Stomach (tissue), 19 donors: Measurements from ENCODE around the gene HDGF. TPM values are rescaled to one million over a fixed set of nuclear protein-coding genes. Genes with fewer than 3 reads are reported as not detected.

Experiments used
- DNase-seq, 2 donors: peaks; one replicate each; pipeline versions ENCODE4 v3.0.0 to v3.0.0-alpha.2; 2013 to 2019
- H3K27ac ChIP-seq, 5 donors: fragments of 200-600 bp in 4 of 5; sonication (generic) in 4 of 5; one replicate each; pipeline ENCODE4 v1.5.1; 2013 to 2019; ENCODE audit warnings: mild to moderate bottlenecking in 1 of 5, moderate library complexity in 1 of 5
- H3K27me3 ChIP-seq, 3 donors: fragments of 200-600 bp; sonication (generic); one replicate each; pipeline ENCODE4 v1.5.1; 2017 to 2019; ENCODE audit warnings: mixed run types in 1 of 3
- H3K36me3 ChIP-seq, 4 donors: fragments of 200-600 bp; sonication (generic); 1 replicate in 3 of 4; 2 replicates in 1 of 4; pipeline ENCODE4 v1.5.1; 2016 to 2019
- H3K4me1 ChIP-seq, 4 donors: fragments of 200-600 bp; sonication (generic); one replicate each; pipeline ENCODE4 v1.5.1; 2016 to 2019
- H3K4me3 ChIP-seq, 4 donors: fragments of 200-600 bp; sonication (generic) in 3 of 4; one replicate each; pipeline ENCODE4 v1.5.1; 2016 to 2019; ENCODE audit warnings: mild to moderate bottlenecking in 1 of 4
- H3K9me3 ChIP-seq, 4 donors: fragments of 200-600 bp; sonication (generic); one replicate each; pipeline ENCODE4 v1.5.1; 2016 to 2019
- EP300 ChIP-seq: sonication (generic); formaldehyde crosslinking; IDR thresholded peaks from one replicate; pipeline ENCODE4 v1.6.1; 2017; ENCODE audit warnings: antibody characterized with exemption
- POLR2A ChIP-seq, 4 donors: fragments of 450-650 bp; IDR thresholded peaks; one replicate each; pipeline ENCODE4 v1.6.1; 2016; ENCODE audit warnings: antibody characterized with exemption in 4 of 4, control low read depth in 2 of 4, mild to moderate bottlenecking in 1 of 4, moderate library complexity in 1 of 4
- POLR2AphosphoS5 ChIP-seq, 3 donors: sonication (generic); formaldehyde crosslinking; IDR thresholded peaks; one replicate each; pipeline ENCODE4 v1.6.1; 2016; ENCODE audit warnings: antibody characterized with exemption in 3 of 3
- WGBS, 5 donors: extraction: QIAGEN DNeasy Blood & Tissue Kit in 3 of 5; methylation state at CpG; one replicate each; pipeline versions ENCODE4 v1.1.5 to v1.1.7; 2013 to 2018; 5-methylcytosine and 5-hydroxymethylcytosine counted together
- intact Hi-C: fragments of 100-400 bp; cut with DNase I; formaldehyde crosslinking; loops from one replicate; pipeline ENCODE4 v1.15.1; 2023; ENCODE audit warnings: low total_unique reads
- long read RNA-seq, 10 donors: transcript quantifications; one replicate each; lab custom pipeline, GENCODE V29; 2026
- polyA plus RNA-seq, 3 donors: library from polyadenylated mRNA; stranded (reverse); fragments of 200-250 nt; gene quantifications; one replicate each; pipeline ENCODE4 v1.2.3, GENCODE V29; 2013
- total RNA-seq, 5 donors: library from RNA; depleted of rRNA; stranded (reverse); fragments of >200 nt; gene quantifications; one replicate each; pipeline versions ENCODE4 v1.1.0 to v1.2.3, GENCODE V29; 2014 to 2016
- TF ChIP-seq, protein P1 (sequence below), 7 experiments: fragments of 450-650 bp in 4 of 7; fragments of 200-600 bp in 3 of 7; sonication (generic) in 3 of 7; IDR thresholded peaks; one replicate each; pipeline ENCODE4 v1.5.1; 2016 to 2019; ENCODE audit warnings: antibody characterized with exemption in 7 of 7, control low read depth in 2 of 7, mild to moderate bottlenecking in 1 of 7
- donor health status: healthy with polysubstance abuse.
- donor health status: Bipolar disorder and iron deficiency.
- donor health status: healthy.

The HDGF gene
- 100 to 1,000 TPM in 4 of 5 donors, 10 to 100 TPM in 1; 81.7 to 214 (median 163) TPM for total RNA-seq
- polyA plus RNA-seq = 100 to 1,000 TPM; 114 to 165 (median 144) TPM
- long read RNA-seq, donor 1, transcript HDGF-201 (6 exons, 2,380 nt) = major isoform, 8 of 9 reads
- long read RNA-seq, donor 1, partial matches to known transcripts = 0 of 9 reads
- long read RNA-seq, donor 1, other reads (novel, unspliced or antisense) = 0 of 9 reads
- long read RNA-seq, donor 2, transcript HDGF-201 (6 exons, 2,380 nt) = major isoform, 27 of 36 reads
- long read RNA-seq, donor 2, partial matches to known transcripts = 8 of 36 reads
- long read RNA-seq, donor 2, other reads (novel, unspliced or antisense) = 0 of 36 reads
- long read RNA-seq, donor 3, transcript HDGF-201 (6 exons, 2,380 nt) = major isoform, 5 of 7 reads
- long read RNA-seq, donor 3, partial matches to known transcripts = 0 of 7 reads
- long read RNA-seq, donor 3, other reads (novel, unspliced or antisense) = 0 of 7 reads
- long read RNA-seq, donor 4, partial matches to known transcripts = 0 of 1 reads
- long read RNA-seq, donor 4, other reads (novel, unspliced or antisense) = 0 of 1 reads
- long read RNA-seq, donor 5, transcript HDGF-201 (6 exons, 2,380 nt) = major isoform, 9 of 30 reads
- long read RNA-seq, donor 5, partial matches to known transcripts = 19 of 30 reads
- long read RNA-seq, donor 5, other reads (novel, unspliced or antisense) = 0 of 30 reads
- long read RNA-seq, donor 6 = 0 reads
- long read RNA-seq, donor 7, transcript HDGF-201 (6 exons, 2,380 nt) = major isoform, 17 of 76 reads
- long read RNA-seq, donor 7, partial matches to known transcripts = 45 of 76 reads
- long read RNA-seq, donor 7, other reads (novel, unspliced or antisense) = 12 of 76 reads
- long read RNA-seq, donor 8, transcript HDGF-201 (6 exons, 2,380 nt) = major isoform, 12 of 42 reads
- long read RNA-seq, donor 8, partial matches to known transcripts = 30 of 42 reads
- long read RNA-seq, donor 8, other reads (novel, unspliced or antisense) = 0 of 42 reads
- long read RNA-seq, donor 9, partial matches to known transcripts = 0 of 3 reads
- long read RNA-seq, donor 9, other reads (novel, unspliced or antisense) = 0 of 3 reads
- long read RNA-seq, donor 10, transcript HDGF-201 (6 exons, 2,380 nt) = major isoform, 9 of 9 reads
- long read RNA-seq, donor 10, partial matches to known transcripts = 0 of 9 reads
- long read RNA-seq, donor 10, other reads (novel, unspliced or antisense) = 0 of 9 reads

DNA sequence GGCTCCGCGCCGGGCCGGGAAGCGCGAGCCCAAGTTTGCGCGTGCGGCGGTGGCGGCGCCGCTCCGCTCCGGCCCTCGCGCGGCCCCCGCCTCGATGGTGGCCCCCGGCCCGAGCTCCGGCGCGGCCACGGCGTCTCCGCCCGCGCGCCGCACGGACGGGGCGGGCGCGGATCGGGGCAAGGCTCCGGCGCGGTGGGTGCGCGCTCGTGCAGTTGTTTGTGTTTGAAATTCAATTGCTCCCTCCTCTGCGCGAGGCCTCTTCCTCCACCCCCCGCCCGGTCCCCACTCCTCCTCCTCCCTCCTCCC is at the start of gene HDGF:
Gene HDGF (minus strand): TSS at position 225 of the 306 bp plus-strand sequence. CDS start 246 bp downstream, outside the sequence.
- no peaks in the 10 kb centered on the region for H3K36me3 ChIP-seq
- intact Hi-C loops = no loop called here
- peak within 1 kb of the TSS; percentile 79 to 99 (median 88) for H3K4me3 ChIP-seq
- H3K27ac ChIP-seq = peak within 1 kb of the TSS; percentile 91 to 98 (median 98)
- TF ChIP-seq, protein P1, sequence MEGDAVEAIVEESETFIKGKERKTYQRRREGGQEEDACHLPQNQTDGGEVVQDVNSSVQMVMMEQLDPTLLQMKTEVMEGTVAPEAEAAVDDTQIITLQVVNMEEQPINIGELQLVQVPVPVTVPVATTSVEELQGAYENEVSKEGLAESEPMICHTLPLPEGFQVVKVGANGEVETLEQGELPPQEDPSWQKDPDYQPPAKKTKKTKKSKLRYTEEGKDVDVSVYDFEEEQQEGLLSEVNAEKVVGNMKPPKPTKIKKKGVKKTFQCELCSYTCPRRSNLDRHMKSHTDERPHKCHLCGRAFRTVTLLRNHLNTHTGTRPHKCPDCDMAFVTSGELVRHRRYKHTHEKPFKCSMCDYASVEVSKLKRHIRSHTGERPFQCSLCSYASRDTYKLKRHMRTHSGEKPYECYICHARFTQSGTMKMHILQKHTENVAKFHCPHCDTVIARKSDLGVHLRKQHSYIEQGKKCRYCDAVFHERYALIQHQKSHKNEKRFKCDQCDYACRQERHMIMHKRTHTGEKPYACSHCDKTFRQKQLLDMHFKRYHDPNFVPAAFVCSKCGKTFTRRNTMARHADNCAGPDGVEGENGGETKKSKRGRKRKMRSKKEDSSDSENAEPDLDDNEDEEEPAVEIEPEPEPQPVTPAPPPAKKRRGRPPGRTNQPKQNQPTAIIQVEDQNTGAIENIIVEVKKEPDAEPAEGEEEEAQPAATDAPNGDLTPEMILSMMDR (IDR thresholded peaks at IDR 0.05) = no peak
- no peak for TF ChIP-seq POLR2A (IDR thresholded peaks at IDR 0.05)
- TF ChIP-seq EP300 = no peak
- no peak for TF ChIP-seq POLR2AphosphoS5 (IDR thresholded peaks at IDR 0.05)
- no peaks in the 10 kb centered on the region for H3K27me3 ChIP-seq
- H3K4me1 ChIP-seq = peaks cover 44 to 59% (median 54%) of the 10 kb centered on the region in 4 donors
- H3K9me3 ChIP-seq = no peaks in the 10 kb centered on the region
- no peak for DNase-seq
- WGBS, 5 donors = 0% methylated on average over 11 to 48 of the region's 48 CpGs; no CpG with 5 or more reads in 1 of the 5 donors

DNA sequence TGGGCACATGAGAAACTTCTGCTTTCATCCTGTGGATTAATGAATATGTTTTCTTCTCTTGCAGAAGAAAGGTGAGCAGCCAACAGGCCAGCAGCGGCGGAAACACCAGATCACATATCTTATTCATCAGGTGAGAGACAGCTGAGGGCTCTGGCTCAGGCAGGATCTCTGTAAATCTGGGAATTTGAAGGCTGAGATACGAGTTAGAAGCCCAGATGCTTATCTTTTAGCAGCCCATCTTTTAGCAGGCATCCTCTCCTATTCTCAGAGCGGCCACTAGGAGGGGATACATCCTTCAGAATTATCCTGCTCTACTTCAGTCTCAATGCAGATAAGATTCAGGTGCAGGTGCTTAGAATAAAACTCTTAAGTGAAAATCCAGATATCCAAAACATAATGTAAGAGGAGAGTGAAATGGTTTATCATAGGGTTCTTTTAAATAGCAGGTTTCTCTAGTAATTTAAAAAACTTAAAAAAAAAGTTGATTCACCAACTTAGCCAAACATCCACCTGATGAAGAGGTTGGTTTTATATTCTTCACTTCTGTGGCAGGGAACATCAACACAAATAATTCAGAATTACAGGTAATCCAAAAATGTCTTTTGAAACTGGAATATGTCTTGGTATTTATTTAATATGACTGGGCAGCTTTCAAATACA is 45.9 kb upstream of the HDGF start:
- TF ChIP-seq, protein P1 (IDR thresholded peaks at IDR 0.05) = peak in 5 of 7 experiments; percentile 22 to 68 (median 57)
- no peak for TF ChIP-seq EP300
- WGBS, 5 donors = 38 to 50% (median 49%) methylated on average over 4 of the region's 4 CpGs
- Histone ChIP-seq H3K4me3 (no peak overlapping the region), H3K4me1 (no peaks in the 10 kb centered on the region), H3K36me3 (peaks cover 88 to 100% (median 100%) of the 10 kb centered on the region in 4 donors), H3K27me3 (no peaks in the 10 kb centered on the region), H3K9me3 (no peaks in the 10 kb centered on the region), H3K27ac (no peak overlapping the region)
- intact Hi-C loops = no loop called here
- peak; percentile 33 to 81 for DNase-seq

DNA sequence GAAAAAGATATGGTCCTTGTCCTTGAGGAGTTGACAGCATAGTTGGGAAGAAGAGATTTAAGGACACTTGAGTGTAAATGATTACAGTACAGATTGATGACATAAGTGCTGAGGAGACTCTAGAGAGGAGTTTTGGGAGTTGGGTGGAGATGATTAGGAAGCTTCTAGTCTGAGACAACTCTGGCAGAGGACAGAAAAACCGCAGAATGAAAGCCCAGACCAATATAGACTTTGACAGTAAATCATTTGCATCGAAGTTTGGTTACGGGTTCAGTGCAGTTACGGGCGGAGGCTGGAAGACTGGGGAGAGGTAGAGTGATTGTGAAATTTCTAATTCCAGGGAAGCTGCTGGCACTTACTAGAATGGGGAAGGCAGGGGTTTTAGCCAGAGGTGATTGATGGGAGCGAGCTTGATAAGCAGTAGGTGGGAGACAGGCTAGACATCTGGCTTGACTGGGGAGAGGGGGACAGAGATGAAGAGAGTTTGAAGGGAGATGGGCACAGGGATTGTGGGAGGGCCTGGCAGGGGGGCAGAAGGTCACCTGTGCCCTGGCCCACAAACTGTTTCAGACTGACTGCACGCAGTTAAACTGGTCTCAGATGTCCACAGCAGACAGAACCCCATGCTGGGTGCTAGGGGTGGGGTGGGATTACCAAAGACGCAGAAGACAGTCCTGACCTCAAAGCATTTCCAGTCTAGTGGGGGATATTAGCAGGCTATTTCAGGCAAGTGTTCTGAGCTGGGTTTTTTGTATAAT is 45.0 kb upstream of the HDGF start:
- no peak for DNase-seq
- Histone ChIP-seq H3K27ac (no peak overlapping the region), H3K4me1 (no peaks in the 10 kb centered on the region), H3K36me3 (peaks cover 90 to 100% (median 100%) of the 10 kb centered on the region in 4 donors), H3K4me3 (no peak overlapping the region), H3K27me3 (no peaks in the 10 kb centered on the region), H3K9me3 (no peaks in the 10 kb centered on the region)
- TF ChIP-seq POLR2AphosphoS5 (IDR thresholded peaks at IDR 0.05) (no peak), EP300 (no peak), POLR2A (IDR thresholded peaks at IDR 0.05) (no peak)
- TF ChIP-seq, protein P1 (IDR thresholded peaks at IDR 0.05) = no peak
- intact Hi-C loops = no loop called here
- WGBS, 5 donors = 88 to 91% (median 90%) methylated on average over 8 of the region's 8 CpGs
